GM12878 (cell line): ENCODE measurements around the gene ADGRD1. TPM values are rescaled to one million over a fixed set of nuclear protein-coding genes. Genes with fewer than 3 reads are reported as not detected.

Source experiments
- ATAC-seq: fragments of 200-7000 bp; cut with Tn5 transposase; 3 replicates; pipeline ENCODE4 v1.9.1; 2020; ENCODE audit warnings: mild to moderate bottlenecking, moderate library complexity
- BruUV-seq: library from RNA; stranded (reverse); fragments of 400-500 nt; replicated peaks from 2 replicates; lab custom pipeline; 2021; lab: Mats Ljungman, UMichigan
- CTCF ChIA-PET: fragments of 300-600 bp; sonication (Branson Sonifier 250); formaldehyde crosslinking; extraction: SDS; loops from one replicate; lab custom pipeline; 2021; ENCODE audit warnings: inconsistent platforms; lab: Yijun Ruan, JAX
- POLR2A ChIA-PET: fragments of 350-600 bp; formaldehyde crosslinking; extraction: SDS; loops from one replicate; lab custom pipeline; 2021; ENCODE audit warnings: inconsistent platforms; lab: Charles Lee
- RAD21 ChIA-PET: fragments of 300-600 bp; sonication (Branson Sonifier 250); formaldehyde crosslinking; loops from one replicate; lab custom pipeline; 2023; ENCODE audit warnings: antibody characterized with exemption; ENCODE audit not compliant: unreplicated experiment; lab: Charles Lee
- SMC1A ChIA-PET: fragments of 300-600 bp; sonication (Branson Sonifier 250); formaldehyde crosslinking; loops from one replicate; lab custom pipeline; 2023; ENCODE audit not compliant: unreplicated experiment, uncharacterized antibody; lab: Charles Lee
- DNase-seq: peaks from one replicate; pipeline ENCODE4 v3.0.0-alpha.2; 2011; ENCODE audit warnings: low read depth, low spot score
- FAIRE-seq: peaks from 3 replicates; lab custom pipeline; 2011; peaks lifted over from hg19 to GRCh38; lab: Jason Lieb, UNC
- H2AFZ ChIP-seq: 2 replicates; pipeline ENCODE4 v1.6.0; 2011; ENCODE audit warnings: low read depth, low read length, control low read depth; ENCODE audit not compliant: control insufficient read depth
- H3K27ac ChIP-seq: 2 replicates; pipeline ENCODE4 v1.5.1; 2011; ENCODE audit warnings: control low read depth; ENCODE audit not compliant: control insufficient read depth, insufficient read depth
- H3K27me3 ChIP-seq, 2 experiments: replicated peaks in 1 of 2; 2 replicates each; pipeline versions ENCODE4 v1.6.0 to v1.6.1; 2011; ENCODE audit warnings: low read length in 1 of 2; ENCODE audit not compliant: control insufficient read depth in 2 of 2, insufficient read depth in 2 of 2
- H3K36me3 ChIP-seq, 2 experiments: 2 replicates each; pipeline ENCODE4 v1.5.1; 2011; ENCODE audit warnings: low read length in 1 of 2; ENCODE audit not compliant: control insufficient read depth in 2 of 2, insufficient read depth in 2 of 2
- H3K4me1 ChIP-seq: 2 replicates; pipeline ENCODE4 v1.6.1; 2011; ENCODE audit warnings: mild to moderate bottlenecking, low read length, moderate library complexity, mixed read lengths; ENCODE audit not compliant: control insufficient read depth, insufficient read depth
- H3K4me2 ChIP-seq: 2 replicates; pipeline ENCODE4 v1.6.0; 2011; ENCODE audit warnings: control low read depth; ENCODE audit not compliant: control insufficient read depth, insufficient read depth
- H3K4me3 ChIP-seq: fragments of 200-600 bp; sonication (generic); 2 replicates; pipeline ENCODE4 v1.5.1; 2016
- H3K79me2 ChIP-seq: 2 replicates; pipeline ENCODE4 v1.6.0; 2011; ENCODE audit warnings: low read length; ENCODE audit not compliant: control insufficient read depth, insufficient read depth
- H3K9ac ChIP-seq: 2 replicates; pipeline ENCODE4 v1.8.0; 2011; ENCODE audit warnings: low read length, control low read depth, mixed read lengths; ENCODE audit not compliant: control insufficient read depth, insufficient read depth
- H3K9me3 ChIP-seq: replicated peaks from 3 replicates; pipeline ENCODE4 v1.5.1; 2011; ENCODE audit warnings: mild to moderate bottlenecking, low read length; ENCODE audit not compliant: control insufficient read depth, insufficient read depth
- H4K20me1 ChIP-seq: 2 replicates; pipeline ENCODE4 v1.6.0; 2011; ENCODE audit not compliant: control insufficient read depth, insufficient read depth
- BRCA1 ChIP-seq: IDR thresholded peaks from 2 replicates; pipeline ENCODE4 v1.6.1; 2011; ENCODE audit warnings: low read depth, low read length, improper control_type of control experiment
- IKZF1 ChIP-seq: fragments of 450-650 bp; conservative IDR thresholded peaks from 2 replicates; pipeline ENCODE4 v1.6.1; 2017; ENCODE audit warnings: antibody characterized with exemption, mild to moderate bottlenecking
- NFYB ChIP-seq: IDR thresholded peaks from 2 replicates; pipeline ENCODE4 v1.6.1; 2011; ENCODE audit warnings: low read depth, mild to moderate bottlenecking, low read length, improper control_type of control experiment, moderate library complexity; ENCODE audit not compliant: insufficient read depth
- SUPT20H ChIP-seq: IDR thresholded peaks from 2 replicates; pipeline ENCODE4 v1.6.1; 2011; ENCODE audit warnings: low read depth, mild to moderate bottlenecking, low read length, moderate library complexity, borderline replicate concordance; ENCODE audit not compliant: control insufficient read depth
- TAF1 ChIP-seq: IDR thresholded peaks from 2 replicates; pipeline ENCODE4 v1.6.1; 2011; ENCODE audit warnings: mild to moderate bottlenecking, low read depth, low read length, borderline replicate concordance
- TBL1XR1 ChIP-seq: IDR thresholded peaks from 2 replicates; pipeline ENCODE4 v1.6.1; 2012; ENCODE audit warnings: low read depth, low read length, improper control_type of control experiment
- ZNF384 ChIP-seq: IDR thresholded peaks from 2 replicates; pipeline ENCODE4 v1.6.1; 2012; ENCODE audit warnings: low read depth, mild to moderate bottlenecking, low read length, improper control_type of control experiment, borderline replicate concordance
- WGBS: methylation state at CpG from one replicate; pipeline ENCODE4 v1.1.6; 2016; ENCODE audit warnings: low lambda C conversion rate; ENCODE audit not compliant: insufficient replicate concordance, insufficient coverage; ENCODE audit errors: missing lambda C conversion rate; 5-methylcytosine and 5-hydroxymethylcytosine counted together
- in situ Hi-C: fragments of 300-500 bp; cut with MboI; formaldehyde crosslinking; loops from 9 replicates; pipeline ENCODE4 v1.14.3; 2018; ENCODE audit warnings: mixed read lengths
- intact Hi-C: fragments of 100-400 bp; cut with micrococcal nuclease; formaldehyde crosslinking; loops from one replicate; pipeline ENCODE4 v1.14.2; 2022; ENCODE audit not compliant: unreplicated experiment
- polyA plus RNA-seq, 11 experiments: library from polyadenylated mRNA; depleted of rRNA in 4 of 11; unstranded in 6 of 11; stranded (reverse) in 5 of 11; fragments of >200 nt; fragmentation: Nextera tagmentation in 4 of 11; fragmentation: Illumina TruSeq in 1 of 11; extraction: Ambion mirVana in 4 of 11; extraction: Trizol in 1 of 11; gene quantifications; 1 replicate in 1 of 11; 2 replicates in 10 of 11; pipeline versions ENCODE4 v1.2.1 to v1.2.3, GENCODE V29; 2011 to 2016; ENCODE audit warnings: inconsistent platforms in 2 of 11, missing spikeins in 2 of 11, low read depth in 1 of 11
- total RNA-seq, 4 experiments: library from RNA; depleted of rRNA in 3 of 4; stranded (reverse); fragments of >200 nt in 3 of 4; fragmentation: Illumina TruSeq in 1 of 4; extraction: Trizol in 1 of 4; gene quantifications; 2 replicates each; pipeline versions ENCODE4 v1.2.1 to v1.2.3, GENCODE V29; 2013 to 2021
- TF ChIP-seq, protein P1 (sequence below): IDR thresholded peaks from 2 replicates; pipeline ENCODE4 v1.6.1; 2012; ENCODE audit warnings: low read depth, low read length, improper control_type of control experiment

ADGRD1 gene
- total and polyA plus RNA-seq, 10 of the 15 experiments (the other 5 are each of a cell fraction or from before 2014, with no cell fraction given) = 0.15 to 12.7 (median 1.2) TPM

DNA sequence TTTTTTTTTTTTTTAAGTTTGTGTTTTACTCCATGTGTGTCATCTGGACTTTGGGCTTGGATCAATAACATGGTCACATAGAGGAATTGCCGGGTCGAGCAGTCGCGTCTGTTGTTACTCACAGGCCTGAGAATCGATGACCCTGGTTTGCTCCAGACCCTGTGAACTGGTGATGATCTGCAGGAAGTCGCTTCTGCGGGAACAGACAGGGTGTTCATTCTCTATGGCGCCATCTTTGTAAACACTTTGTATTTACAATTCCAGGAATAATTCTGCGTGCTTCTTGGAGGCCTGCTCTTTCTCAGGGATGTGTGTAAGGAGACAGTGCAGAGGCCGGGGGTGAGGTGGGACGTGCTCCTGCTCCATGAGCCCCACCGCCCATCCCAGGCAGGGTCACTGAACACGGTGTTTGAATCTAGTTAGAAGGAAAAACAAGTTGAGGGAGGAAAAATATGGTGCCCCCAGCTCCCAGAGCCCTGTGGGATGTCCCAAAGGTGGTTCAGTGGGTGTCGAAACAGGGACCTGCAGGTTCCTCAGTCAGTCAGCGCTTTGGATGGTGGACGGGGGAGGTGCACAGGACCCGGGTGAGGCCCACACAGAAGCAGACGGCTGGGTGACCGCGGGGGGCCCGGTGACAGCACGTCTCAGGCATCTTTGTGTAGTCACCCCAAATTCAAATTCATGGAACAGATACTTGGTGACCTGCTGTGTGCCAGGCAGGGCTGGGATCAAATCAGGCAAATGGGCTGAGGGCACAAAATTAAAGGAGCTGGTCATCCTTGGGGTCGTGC is 58.8 kb downstream of the ADGRD1 start:
- in situ Hi-C loops = no loop called here
- Histone ChIP-seq H4K20me1 (no peaks in the 10 kb centered on the region), H3K27ac (no peak overlapping the region), H3K79me2 (no peaks in the 10 kb centered on the region), H3K9ac (no peak overlapping the region), H3K36me3 (no peaks in the 10 kb centered on the region), H3K4me3 (no peak overlapping the region), H3K4me2 (no peak overlapping the region), H3K9me3 (no peaks in the 10 kb centered on the region), H3K4me1 (no peaks in the 10 kb centered on the region), H3K27me3 (no peaks in the 10 kb centered on the region), H2AFZ (no peak overlapping the region)
- WGBS = 86% methylated on average over 23 of the region's 23 CpGs
- BruUV-seq = no TSS peak
- ChIA-PET CTCF (no interaction called here), RAD21 (interaction anchor here (0.6 kb wide), 1 partner anchor 43 kb away, joined by 3 read pairs; no protein-coding TSS in a partner anchor), SMC1A (interaction anchor here (0.6 to 1.8 kb wide), 2 partner anchors 10 to 624 kb away, joined by 3 read pairs; no protein-coding TSS in a partner anchor), POLR2A (no interaction called here)
- intact Hi-C loops = no loop called here
- DNase-seq (no peak), ATAC-seq (no peak), FAIRE-seq (no peak)
- TF ChIP-seq SUPT20H (no peak), NFYB (no peak), IKZF1 (no peak), BRCA1 (no peak), ZNF384 (no peak), TAF1 (no peak), TBL1XR1 (no peak)
- TF ChIP-seq, protein P1, sequence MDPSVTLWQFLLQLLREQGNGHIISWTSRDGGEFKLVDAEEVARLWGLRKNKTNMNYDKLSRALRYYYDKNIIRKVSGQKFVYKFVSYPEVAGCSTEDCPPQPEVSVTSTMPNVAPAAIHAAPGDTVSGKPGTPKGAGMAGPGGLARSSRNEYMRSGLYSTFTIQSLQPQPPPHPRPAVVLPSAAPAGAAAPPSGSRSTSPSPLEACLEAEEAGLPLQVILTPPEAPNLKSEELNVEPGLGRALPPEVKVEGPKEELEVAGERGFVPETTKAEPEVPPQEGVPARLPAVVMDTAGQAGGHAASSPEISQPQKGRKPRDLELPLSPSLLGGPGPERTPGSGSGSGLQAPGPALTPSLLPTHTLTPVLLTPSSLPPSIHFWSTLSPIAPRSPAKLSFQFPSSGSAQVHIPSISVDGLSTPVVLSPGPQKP = no peak
